ENCODE measurements around the gene USP24.

DNA sequence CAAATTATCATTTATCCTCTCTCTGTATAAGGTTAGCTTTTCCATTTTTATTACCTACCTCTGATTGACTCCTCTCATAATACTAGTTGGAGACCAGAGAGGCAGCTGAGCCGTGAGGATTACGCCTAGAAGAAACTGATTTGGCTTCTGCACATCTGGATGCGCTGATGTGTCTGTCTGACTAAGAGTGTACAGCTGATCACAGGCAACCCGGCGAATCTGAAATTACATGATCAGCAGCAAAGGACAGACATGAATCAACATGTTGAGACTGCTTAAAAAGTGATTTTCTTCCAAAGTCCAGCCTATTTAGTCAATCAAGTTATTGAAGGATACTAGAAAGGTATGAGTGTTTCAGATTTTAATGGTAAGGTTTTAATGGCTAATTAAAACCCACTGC lies 94.6 kb downstream of the USP24 start:
- TF ChIP-seq, protein P1, sequence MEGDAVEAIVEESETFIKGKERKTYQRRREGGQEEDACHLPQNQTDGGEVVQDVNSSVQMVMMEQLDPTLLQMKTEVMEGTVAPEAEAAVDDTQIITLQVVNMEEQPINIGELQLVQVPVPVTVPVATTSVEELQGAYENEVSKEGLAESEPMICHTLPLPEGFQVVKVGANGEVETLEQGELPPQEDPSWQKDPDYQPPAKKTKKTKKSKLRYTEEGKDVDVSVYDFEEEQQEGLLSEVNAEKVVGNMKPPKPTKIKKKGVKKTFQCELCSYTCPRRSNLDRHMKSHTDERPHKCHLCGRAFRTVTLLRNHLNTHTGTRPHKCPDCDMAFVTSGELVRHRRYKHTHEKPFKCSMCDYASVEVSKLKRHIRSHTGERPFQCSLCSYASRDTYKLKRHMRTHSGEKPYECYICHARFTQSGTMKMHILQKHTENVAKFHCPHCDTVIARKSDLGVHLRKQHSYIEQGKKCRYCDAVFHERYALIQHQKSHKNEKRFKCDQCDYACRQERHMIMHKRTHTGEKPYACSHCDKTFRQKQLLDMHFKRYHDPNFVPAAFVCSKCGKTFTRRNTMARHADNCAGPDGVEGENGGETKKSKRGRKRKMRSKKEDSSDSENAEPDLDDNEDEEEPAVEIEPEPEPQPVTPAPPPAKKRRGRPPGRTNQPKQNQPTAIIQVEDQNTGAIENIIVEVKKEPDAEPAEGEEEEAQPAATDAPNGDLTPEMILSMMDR (conservative IDR thresholded peaks at IDR 0.05; ENCODE audit: low read depth, low read length), result no peak
- TF ChIP-seq EZH2 (IDR thresholded peaks at IDR 0.05; ENCODE audit: low read length, unreplicated experiment), result no peak

Measured in PC-3 (cell line).